Measurements from ENCODE around the gene FBXW9. TPM values are rescaled to one million over a fixed set of nuclear protein-coding genes. Genes with fewer than 3 reads are reported as not detected.
"Not testable (repeated sequence)": the region's sequence is repeated elsewhere in the genome, so short reads cannot be mapped to it uniquely, and the experiment has no call there.

FBXW9 gene
- total and polyA plus RNA-seq, 2 experiments from 2014 or later: 17.2 to 25.6 TPM

DNA sequence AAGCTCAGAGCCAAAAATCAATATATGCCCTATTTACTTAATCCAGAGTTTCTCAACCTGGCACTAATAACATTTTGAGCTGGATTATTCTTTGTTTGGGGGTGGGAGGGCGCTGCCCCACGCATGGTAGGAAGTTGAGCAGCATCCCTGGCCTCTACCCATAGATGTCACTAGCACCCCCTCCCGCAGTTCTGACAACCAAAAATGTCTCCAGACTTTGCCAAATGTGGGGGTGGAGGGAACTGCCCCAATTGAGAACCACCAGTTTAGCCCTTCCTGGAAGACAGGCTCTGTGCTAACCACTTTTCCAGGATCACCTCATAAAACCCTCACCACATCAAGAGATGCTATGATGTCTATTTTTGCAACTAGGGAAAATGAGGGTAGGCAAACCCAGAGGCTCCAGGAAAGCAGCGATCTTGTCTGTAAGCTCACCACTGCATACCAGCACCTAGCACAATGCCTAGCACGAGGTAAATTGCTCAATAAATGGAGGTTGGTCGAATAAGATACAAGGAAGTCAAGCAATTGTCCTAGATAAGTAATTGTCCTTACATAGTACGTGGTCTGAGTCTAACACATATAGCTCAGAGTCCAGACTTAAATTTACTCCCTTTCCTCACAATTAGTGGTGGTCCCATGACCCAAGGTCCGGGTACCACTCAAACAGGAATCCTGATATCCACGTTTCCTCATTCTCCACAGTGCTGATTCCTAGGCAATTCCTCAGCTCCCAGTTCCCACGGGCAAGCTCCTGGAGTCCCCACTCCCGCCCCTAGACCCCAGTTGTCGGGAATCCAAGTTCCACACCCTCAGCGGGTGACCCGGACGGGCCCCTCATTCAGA lies 37.2 kb upstream of the FBXW9 start:
- Histone ChIP-seq H3K27me3 (no peaks in the 10 kb centered on the region), H3K4me3 (peak overlapping the region; percentile 85), H3K36me3 (peaks cover 9% of the 10 kb centered on the region), H3K27ac (peak overlapping the region; percentile 87), H3K4me1 (ENCODE audit: low read depth) (peaks cover 6% of the 10 kb centered on the region), H3K9me3 (ENCODE audit: low read depth) (no peaks in the 10 kb centered on the region)
- TF ChIP-seq, protein P1, sequence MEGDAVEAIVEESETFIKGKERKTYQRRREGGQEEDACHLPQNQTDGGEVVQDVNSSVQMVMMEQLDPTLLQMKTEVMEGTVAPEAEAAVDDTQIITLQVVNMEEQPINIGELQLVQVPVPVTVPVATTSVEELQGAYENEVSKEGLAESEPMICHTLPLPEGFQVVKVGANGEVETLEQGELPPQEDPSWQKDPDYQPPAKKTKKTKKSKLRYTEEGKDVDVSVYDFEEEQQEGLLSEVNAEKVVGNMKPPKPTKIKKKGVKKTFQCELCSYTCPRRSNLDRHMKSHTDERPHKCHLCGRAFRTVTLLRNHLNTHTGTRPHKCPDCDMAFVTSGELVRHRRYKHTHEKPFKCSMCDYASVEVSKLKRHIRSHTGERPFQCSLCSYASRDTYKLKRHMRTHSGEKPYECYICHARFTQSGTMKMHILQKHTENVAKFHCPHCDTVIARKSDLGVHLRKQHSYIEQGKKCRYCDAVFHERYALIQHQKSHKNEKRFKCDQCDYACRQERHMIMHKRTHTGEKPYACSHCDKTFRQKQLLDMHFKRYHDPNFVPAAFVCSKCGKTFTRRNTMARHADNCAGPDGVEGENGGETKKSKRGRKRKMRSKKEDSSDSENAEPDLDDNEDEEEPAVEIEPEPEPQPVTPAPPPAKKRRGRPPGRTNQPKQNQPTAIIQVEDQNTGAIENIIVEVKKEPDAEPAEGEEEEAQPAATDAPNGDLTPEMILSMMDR (IDR thresholded peaks at IDR 0.05; ENCODE audit: low read depth, low read length): peak; percentile 37
- DNase-seq (ENCODE audit: low read depth in 1 of 2, low spot score in 1 of 2): peak in 1 of 2 donors; percentile 55

DNA sequence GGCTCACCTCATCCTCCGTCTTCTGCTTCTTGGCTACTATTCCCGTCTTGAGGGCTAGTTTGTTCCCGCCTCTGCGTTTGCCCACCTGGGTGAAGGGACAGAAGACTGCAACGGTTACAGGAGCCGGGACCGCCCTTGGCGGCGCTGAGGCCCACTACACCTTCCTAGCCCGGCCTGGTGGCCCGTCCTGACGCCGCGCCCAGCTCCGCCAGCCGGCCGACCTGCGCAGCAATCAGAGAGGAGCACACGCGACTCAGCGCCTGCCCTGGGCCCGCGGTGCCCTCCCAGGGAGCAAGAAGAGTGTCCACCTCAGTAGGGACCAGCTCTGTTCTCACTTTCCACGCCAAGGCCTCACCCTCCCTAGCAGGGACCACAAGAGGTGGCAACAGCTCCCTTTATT lies 34.9 kb upstream of the FBXW9 start:
- peaks cover 6% of the 10 kb centered on the region for H3K4me1 ChIP-seq (ENCODE audit: low read depth)
- peaks cover 9% of the 10 kb centered on the region for H3K36me3 ChIP-seq
- H3K9me3 ChIP-seq (ENCODE audit: low read depth): no peaks in the 10 kb centered on the region
- TF ChIP-seq, protein P1 (IDR thresholded peaks at IDR 0.05; ENCODE audit: low read depth, low read length): no peak
- H3K27ac ChIP-seq: no peak overlapping the region
- H3K4me3 ChIP-seq: no peak overlapping the region
- no peaks in the 10 kb centered on the region for H3K27me3 ChIP-seq
- no peak for DNase-seq (ENCODE audit: low read depth in 1 of 2, low spot score in 1 of 2)

DNA sequence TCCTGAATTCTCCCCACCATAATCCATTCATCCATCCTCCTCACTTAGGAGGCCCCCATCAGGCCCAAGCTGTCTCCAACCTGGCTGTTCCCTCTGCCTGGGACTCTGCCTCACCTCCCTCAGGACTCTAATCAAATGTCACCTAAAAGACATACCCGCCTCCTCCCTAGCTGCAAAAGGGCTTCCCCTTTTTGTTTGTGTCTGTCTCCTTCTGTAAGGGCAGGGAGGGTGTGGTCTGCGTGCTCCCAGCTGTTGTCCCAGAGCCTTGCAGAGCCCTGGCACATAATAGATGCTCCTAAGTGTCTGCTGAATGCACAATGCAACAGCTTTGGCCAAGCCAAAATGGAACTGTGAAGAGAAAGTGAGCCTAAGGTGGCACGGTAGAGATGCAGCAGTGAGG lies 33.6 kb upstream of the FBXW9 start:
- Histone ChIP-seq H3K27ac (no peak overlapping the region), H3K4me1 (ENCODE audit: low read depth) (peaks cover 6% of the 10 kb centered on the region), H3K9me3 (ENCODE audit: low read depth) (no peaks in the 10 kb centered on the region), H3K4me3 (no peak overlapping the region), H3K27me3 (no peaks in the 10 kb centered on the region), H3K36me3 (peaks cover 9% of the 10 kb centered on the region)
- TF ChIP-seq, protein P1 (IDR thresholded peaks at IDR 0.05; ENCODE audit: low read depth, low read length): no peak
- no peak for DNase-seq (ENCODE audit: low read depth in 1 of 2, low spot score in 1 of 2)

DNA sequence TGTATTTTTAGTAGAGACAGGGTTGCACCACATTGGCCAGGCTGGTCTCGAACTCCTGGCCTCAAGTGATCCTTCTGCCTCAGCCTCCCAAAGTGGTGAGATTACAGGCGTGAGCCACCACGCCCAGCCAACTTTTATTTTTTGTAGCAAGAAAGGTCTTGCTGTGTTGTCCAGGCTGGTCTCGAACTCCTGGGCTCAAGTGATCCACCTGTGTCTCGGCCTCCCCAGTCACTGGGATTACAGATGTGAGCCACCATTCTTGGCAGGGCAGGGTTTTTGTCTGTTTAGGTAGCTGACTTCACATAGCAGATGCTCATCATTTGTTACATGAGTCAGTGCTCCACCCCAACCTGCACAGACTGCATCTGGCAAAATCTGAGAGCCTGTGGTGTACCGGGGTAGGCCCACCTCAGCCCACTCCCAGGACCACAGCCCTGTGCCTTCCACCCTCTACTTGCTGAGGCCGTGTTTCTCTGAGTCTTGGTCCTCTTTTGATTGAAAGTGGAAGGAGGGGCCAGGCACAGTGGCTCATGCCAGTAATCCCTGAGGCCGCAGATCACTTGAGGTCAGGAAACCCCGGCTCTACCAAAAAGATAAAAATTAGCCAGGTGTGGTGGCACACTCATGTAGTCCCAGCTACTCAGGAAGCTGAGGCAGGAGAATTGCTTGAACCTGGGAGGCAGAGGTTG lies 31.5 kb upstream of the FBXW9 start:
- Histone ChIP-seq H3K27ac (no peak overlapping the region), H3K4me1 (ENCODE audit: low read depth) (peaks cover under 1% of the 10 kb centered on the region), H3K9me3 (ENCODE audit: low read depth) (no peaks in the 10 kb centered on the region), H3K4me3 (no peak overlapping the region), H3K36me3 (peaks cover 9% of the 10 kb centered on the region), H3K27me3 (no peaks in the 10 kb centered on the region)
- DNase-seq (ENCODE audit: low read depth in 1 of 2, low spot score in 1 of 2): no peak
- TF ChIP-seq, protein P1 (IDR thresholded peaks at IDR 0.05; ENCODE audit: low read depth, low read length): no peak

DNA sequence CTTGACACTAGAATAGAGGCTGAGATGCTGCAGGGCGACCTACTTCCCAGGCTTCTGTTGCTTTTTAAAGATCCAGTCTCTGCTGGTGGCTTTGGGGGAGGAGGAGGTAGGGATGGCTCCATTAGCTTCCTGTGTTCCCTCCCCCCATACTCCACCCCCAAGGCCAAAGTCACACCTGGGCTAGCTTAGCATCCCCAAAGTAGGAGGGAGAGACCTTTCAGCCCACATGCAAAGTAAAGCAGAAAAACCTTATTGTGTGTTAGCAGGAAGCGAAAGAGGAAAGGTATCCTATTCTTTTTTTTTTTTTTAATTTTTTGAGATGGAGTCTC lies 30.5 kb upstream of the FBXW9 start:
- TF ChIP-seq, protein P1 (IDR thresholded peaks at IDR 0.05; ENCODE audit: low read depth, low read length): no peak
- no peak for DNase-seq (ENCODE audit: low read depth in 1 of 2, low spot score in 1 of 2)
- Histone ChIP-seq H3K4me3 (no peak overlapping the region), H3K36me3 (peaks cover 9% of the 10 kb centered on the region), H3K9me3 (ENCODE audit: low read depth) (no peaks in the 10 kb centered on the region), H3K4me1 (ENCODE audit: low read depth) (no peaks in the 10 kb centered on the region), H3K27me3 (no peaks in the 10 kb centered on the region), H3K27ac (no peak overlapping the region)

DNA sequence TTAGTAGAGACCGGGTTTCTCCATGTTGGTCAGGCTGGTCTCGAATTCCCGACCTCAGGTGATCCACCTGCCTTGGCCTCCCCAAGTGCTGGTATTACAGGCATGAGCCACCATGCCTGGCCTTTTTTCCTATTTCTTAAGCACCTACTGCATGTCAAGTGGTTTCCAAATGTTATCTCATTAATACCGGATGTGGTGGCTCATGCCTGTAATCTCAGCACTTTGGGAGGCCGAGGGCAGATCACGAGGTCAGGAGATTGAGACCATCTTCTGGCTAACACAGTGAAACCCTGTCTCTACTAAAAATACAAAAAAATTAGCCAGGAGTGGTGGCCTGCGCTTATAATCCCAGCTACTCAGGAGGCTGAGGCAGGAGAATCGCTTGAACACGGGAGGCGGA lies 29.2 kb upstream of the FBXW9 start:
- H3K36me3 ChIP-seq, H3K27ac ChIP-seq: not testable (repeated sequence)

More for the DNA sequence above, 29.2 kb upstream of the FBXW9 start:
- H3K27me3 ChIP-seq; H3K9me3 ChIP-seq (ENCODE audit: low read depth); H3K4me1 ChIP-seq (ENCODE audit: low read depth); H3K4me3 ChIP-seq; DNase-seq (ENCODE audit: low read depth in 1 of 2, low spot score in 1 of 2): not testable (repeated sequence)

Data from cardiac muscle cell (in vitro differentiated cells and primary cell).